SIG-M5 treated with dmso at 0.1 percent for 504 hours (cell line): ENCODE measurements around the gene OBP2B.
"Not testable (repeated sequence)": the region's sequence is repeated elsewhere in the genome, so short reads cannot be mapped to it uniquely, and the experiment has no call there.

Source experiments
- DNase-seq: peaks from one replicate; lab custom pipeline; 2025; ENCODE audit not compliant: unreplicated experiment; lab: John Stamatoyannopoulos, UW

The OBP2B gene

DNA sequence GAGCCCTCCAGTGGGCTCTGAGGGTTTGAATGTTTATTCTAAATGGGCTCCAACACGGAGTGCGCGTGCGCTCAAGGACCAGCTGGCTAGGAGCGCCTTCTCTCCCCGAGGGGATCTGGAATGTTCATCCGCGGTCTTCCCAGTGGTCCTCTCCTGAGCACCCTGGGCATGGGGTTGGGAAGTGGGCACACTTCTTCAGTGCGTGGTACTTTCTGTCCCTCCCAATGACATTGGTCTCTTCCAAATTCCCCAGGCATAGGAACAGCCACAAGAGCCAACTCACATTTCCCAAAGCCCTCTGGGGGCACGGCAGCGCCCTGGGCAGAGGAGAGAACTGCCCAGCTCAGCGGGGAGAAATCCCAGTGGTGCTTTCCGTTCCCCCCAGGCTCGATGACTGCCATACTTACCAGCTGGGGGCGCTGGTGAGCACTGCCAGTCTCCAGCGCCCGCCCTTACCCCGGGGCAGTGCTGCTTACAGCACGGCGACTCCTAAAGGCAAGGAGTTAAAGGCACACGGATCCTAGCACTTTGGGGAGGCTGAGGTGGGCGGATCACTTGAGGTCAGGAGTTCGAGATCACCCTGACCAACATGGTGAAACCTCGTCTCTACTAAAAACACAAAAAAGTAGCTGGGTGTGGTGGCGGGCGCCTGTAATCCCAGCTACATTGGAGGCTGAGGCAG lies 29.9 kb upstream of the OBP2B start:
- peak; percentile 29 for DNase-seq

DNA sequence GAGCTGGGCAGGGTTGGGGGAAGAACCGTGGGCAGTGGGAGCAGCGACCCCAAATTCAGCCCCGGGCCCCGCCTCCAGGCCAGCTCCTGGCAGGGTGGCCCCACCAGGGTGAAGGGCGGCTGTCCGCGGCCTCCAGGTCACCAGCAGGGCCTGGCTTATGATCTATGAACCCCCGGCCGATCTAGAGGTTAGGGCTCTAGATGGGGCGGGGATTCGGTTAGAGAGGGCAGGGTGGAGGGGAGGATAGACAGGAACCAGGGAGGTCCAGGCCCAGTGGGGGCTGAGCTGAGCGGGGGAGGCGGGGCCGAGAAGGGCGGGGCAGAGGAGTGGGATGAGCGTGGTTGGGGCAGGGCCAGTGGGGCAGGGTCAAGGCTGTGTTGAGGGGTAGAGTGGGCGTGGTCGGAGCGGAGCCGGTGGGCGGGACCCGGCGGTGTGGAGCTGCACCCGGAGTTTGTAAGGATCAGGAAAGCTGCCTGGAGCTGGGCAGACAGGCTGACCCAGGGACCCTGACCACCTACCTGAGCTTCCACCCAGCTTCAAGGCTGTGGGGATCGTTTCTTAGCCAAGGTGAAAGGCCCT lies 29.3 kb upstream of the OBP2B start:
- no peak for DNase-seq

DNA sequence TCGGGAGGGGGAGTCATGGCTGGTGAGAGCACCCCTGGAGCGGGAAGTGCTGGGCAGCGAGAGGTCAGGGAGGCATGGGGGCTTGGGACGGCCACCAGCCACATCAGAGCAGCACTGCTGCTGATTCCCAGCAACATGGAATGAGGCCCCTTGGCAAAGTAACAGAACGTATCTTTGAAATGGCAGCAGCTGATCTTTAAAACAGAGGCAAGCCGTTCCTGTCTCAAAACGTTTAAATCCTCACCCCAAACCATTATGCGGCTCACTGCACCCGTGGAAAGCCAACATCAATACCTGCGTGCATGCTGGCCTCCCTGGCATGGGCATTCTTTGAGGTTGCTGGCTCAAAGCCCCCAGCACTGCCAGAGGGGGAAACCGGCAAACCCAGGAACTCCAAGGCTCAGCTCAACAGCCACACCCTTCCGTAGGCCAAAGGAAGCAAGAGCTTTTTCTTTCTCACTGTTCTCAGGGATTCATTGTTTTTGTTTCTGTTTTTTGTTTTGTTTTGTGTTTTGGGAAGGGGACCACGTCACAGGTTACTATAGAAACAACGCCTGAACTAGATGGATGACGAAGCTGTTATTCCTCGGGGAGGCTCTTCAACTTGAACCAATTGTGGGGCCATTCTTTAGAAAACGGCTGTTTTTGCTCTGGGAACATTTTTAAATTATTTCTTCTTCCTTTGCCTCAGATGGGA lies 28.1 kb upstream of the OBP2B start:
- DNase-seq: no peak

DNA sequence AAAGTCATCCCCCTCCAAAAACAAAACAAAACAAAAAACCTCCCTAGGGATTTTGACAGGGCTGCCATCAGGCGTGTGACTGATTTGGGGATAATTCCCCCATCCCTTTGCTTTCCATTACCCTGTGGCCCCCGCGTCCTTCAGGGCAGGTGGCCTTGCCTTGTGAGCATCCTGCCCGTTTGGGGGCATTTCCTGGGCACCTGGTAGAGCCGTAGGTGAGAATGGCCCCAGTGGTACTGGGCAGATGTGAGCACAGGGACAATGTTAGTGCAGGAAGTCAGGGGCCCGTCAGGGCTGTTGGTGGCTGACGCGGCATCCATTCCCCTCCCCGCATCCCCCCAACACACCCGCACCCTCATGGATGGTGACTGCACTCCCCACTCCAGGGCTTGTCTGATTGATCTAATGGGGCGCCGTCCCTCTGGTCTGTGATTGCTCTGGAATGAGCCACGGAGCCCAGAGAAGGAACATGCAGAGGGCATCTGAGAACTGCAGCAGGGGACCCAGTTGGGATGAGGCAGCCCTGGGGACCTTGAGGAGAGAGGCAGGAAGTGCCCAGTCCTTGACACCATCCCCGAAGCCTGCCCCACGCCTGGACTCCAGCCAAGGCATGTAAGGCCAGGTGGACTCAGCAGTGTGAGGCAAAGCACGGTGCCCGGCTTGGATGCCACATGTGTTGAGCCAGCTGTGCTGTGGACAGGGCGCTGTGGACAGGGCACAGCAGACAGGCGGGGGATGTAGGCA lies 27.4 kb upstream of the OBP2B start:
- not testable (repeated sequence) for DNase-seq

DNA sequence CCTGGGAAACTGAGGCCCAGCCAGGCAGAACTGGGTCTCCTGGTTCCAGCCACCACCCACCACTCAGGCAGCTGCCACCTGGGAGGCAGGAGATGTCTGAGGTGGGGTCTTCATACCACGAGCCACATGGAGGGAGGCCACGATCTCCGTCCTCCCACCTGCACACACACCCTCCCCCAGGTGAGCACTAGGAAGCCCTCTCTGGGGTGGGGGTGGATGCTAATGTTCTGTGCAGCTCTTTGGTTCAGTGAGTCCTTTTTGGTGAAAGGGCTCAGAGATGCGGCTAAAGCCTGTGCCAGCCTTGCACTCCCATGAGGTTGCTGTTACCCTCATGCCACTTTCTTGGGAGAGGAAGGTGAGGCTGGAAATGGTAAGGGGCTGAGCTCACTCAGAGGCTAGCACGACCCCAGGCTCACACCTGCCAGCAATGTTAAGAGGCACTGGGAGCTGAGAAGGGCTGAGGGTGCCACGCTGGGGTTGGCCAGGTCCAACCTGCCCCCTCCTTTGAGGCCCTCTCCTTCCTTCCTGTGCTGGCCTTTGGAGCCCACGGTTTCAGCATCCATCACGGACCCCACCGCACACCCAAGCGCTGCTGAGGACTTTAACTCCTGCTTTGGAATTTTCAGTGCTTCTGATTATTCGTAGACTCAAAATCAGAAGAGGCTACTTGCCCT lies 26.6 kb upstream of the OBP2B start:
- no peak for DNase-seq

DNA sequence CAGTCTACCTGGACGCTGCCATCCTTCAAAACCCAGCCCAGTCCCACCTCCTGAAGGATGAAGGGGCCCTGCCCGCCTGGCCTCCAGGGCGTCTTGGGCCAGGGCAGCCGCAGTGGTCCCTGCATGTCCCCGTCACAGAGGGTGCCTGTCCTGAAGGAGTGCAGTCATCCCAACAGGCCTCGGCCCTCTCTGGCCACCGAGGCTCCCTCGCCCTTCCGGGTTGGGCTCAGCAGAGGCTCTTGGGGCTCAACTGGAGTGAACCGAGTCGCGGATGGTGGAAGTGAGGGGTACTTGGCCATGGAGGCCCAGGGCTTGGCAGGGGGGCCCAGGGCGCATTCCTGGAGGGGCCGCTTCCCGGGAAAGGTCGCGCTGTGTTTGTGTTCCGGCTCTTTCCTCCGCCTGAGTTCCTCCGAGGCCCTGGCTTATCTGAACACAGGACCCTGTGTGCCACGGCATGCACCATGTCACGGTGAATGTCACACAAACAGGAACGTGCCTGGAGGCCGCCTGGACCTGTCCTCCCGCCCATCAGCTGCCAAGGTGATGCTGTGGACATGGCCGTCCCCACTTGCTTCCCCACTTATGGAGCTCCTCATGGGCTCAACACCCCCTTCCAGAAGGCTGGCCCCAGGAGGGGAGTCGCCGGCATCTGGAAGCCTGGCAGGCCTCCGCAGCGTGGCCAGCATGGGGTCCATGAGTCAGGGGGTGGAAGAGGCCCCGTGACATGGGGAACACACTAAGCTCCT lies 25.7 kb upstream of the OBP2B start:
- DNase-seq: no peak

DNA sequence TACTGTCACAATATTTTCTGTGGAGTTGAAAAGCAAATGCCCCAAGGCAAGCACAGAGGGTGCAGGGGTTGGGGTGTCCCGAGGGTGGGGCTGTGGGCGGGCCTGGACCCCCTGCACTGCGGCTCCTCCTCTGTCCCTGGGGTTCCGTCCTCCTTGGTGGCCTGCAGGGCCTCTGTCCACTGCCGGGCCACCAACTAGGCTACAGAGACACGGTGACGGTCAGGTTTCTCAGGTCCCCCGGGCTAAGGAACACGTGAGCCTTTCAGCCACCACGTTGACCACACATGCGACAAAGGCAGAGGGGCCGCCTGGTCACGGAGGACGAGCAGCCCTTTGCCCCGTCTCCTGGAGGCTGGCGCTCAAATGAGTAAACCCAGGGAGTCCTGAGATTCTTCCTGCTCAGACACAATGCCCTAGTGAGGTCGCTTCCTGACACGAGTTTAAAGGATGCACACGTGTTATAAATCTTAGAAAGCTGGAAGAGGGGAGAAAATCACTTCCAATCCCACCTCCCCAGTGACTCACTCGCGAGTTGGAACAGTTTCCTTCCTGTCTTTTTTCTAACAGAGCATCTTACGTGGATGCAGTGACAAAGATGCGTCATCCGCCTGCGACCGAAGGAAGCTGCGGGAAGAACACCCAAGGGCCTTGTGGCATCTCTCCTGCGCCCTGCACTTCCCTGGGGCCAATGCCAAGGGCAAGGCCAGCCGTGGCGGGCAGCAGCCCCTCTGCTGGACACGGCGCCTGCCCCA lies 24.8 kb upstream of the OBP2B start:
- DNase-seq: no peak

DNA sequence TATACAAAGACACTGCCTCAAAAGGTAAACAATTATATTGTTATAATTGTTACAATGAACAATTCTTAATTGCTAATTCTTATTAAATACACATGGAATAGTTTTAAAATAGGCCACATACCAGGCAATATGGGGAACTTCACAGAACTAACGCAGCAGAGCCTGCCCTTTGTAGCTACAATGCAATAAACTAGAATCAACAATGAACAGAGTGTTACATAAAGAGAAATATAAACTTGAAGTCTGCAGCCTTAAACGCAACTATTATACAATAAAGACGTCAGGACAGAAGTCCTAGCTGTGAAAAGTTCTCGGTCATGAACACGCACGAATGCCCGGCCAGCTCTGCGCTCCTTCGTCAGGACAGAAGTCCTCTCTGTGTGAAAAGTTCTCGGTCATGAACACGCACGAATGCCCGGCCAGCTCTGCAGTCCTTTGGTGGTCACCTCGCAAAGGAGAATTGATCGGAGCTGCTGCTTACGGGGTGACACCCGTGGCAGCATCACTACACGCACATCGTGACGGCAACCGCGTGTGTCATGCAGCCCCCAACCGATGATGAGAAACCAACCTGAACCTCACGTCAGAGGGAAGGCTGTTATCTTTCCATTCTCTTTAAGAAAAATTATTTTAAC lies 23.0 kb upstream of the OBP2B start:
- not testable (repeated sequence) for DNase-seq

DNA sequence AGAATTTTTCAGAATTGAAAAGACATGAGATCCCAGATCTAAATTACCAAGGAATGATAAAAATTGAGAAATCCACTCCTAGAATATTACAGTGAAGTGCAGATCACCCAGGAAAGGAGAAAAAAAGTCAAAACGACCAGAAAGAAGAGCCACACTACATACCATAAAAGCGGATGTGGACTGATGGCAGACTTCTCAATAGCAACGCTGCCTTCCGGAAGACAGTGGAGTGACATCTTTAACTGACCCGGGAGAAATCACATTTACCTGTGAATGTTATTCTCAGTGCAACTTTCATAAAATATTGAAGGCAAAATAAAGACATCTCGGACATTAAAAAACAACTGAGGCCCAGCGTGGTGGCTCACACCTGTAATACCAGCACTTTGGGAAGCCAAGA lies 21.5 kb upstream of the OBP2B start:
- not testable (repeated sequence) for DNase-seq

DNA sequence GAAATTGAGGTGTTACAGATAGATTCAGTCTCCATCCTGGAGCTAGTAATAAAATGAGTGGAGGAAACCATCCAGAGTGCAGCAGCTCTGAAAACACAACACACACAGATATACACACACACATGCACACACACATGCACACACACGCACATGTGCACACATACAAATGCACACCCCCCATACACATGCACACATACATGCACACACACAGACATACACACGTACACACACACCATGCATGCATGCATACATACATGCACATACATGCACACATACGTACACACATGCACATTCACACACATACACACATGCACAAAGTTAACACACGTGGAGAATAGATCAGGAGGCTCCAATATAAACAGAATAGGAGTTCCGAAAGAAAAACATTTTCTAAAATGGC lies 21.0 kb upstream of the OBP2B start:
- no peak for DNase-seq

DNA sequence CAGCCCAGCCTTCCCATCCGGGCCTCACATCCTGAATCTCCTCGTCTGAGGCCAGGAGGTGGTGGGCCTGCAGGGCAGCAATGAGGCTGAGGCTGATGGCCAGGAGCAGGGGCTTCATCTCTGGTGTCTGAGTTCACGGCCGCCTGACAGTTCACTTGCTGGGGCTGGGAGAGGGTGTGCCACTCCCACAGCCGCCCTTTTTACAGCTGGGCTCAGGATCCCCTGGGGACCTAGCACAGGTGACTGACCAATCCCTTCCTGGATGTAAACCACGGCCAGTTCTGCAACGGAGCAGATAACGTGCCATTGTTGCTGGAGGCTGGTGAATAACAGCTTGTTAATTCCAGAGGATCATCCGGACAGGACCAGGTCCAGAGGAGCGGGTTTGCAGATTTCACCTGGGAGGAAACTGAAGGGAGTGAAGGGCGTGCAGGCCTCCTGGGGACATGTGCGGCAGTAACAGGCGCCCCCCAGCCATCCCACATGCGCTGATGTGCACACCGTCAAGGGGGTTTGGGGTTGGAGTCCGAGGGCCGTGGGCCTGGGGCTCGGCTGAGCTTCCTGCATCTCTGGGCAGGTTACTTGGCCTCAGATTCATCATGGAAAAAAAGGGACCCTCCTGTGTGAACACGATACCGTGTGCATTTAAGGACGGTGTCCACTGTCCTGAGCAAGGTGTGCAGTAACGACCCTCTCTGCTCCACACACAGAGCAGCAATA lies 19.6 kb upstream of the OBP2B start:
- DNase-seq: not testable (repeated sequence)

DNA sequence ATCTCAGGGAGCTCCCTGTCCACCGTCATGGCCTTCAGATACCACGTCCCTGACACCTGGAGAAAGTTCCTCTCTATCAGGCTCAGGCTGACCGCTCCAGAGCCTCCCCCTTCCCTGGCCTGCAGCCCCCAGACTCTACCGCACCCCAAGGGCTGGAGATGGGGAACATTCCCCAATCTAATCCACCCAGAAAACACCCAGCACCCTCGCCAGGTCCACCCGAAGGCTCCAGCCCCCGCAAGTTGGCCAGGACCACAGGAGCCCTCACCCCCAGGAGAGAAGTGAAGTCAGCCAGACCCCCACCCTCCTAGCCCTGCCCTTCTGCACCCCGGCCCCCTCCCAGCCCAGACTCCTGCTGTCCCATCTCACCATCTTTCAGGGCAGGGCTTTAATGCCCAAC lies 18.9 kb upstream of the OBP2B start:
- not testable (repeated sequence) for DNase-seq

DNA sequence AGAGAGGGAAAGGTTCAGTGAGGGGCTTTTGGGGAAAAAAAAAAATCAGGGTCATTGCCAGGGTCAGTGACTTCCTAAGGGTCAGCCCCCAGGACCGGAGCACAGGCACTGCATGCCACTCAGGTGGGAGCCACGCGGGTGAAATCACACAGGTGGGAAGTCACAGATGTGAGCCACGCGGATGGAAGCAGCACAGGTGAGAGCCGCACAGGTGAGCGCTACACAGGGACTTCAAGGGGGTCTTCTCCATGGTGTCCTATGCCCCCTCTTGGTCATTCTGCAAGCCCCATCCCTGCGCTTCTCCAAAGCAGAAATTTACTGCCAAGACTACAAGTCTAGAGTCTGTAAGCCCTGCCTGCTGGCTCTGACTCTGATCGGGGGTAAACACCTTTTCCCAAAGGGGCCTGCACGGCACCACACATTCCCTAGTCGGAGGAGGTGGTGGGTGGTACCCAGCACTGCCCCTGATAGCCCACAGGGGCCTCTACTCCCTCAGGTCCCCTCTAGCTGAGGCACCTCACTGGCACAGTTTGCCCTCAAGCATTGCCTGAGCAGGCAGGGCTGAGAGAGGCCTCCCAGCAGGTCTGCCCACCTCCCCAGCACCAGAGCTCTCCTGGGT lies 18.3 kb upstream of the OBP2B start:
- DNase-seq: no peak

DNA sequence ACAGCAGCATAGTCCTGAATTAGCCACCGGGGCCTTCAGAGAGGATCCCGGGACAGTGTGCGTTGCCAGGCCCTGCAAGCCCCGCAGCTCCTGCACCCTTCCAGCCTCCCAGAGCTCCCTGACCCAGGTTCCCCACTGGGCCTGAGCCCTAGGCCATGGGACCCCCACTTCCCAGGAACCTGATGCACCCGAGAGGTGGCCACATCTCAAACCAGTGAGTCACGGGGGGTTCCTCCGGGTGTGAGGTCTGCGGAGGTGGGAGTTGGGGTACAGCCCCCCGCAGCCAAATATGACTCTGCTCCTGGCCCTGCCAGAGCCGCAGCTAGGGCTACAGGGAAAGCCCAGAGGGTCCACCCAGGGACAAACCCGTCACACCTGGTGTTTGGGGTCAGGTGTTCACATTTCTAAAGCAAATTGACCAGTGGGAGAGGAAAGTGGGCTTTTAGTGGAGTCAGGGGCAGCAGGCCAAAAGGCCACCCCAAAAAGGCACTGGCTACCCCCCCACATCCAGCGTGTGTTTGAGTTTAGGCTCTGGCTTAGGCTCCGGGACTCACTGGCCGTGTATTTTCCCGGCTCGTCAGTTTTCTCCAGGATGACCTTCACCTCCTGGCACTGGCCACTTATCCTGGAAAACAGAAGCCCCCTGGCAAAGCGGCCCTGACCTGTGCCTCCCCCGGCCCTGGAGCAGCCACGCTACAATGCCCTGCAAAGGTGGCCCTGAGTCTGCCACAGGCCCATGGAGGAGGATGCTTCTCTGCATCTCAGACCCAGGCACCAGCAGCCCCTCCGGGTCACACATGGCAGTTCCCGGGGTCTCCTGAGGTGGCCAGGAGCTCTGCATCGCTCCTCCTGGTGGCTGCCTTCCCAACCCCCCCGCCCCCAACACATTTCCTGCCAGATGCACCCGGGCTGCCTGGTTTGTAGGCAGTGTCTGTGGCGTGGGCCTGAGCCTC lies 17.4 kb upstream of the OBP2B start:
- DNase-seq: no peak

DNA sequence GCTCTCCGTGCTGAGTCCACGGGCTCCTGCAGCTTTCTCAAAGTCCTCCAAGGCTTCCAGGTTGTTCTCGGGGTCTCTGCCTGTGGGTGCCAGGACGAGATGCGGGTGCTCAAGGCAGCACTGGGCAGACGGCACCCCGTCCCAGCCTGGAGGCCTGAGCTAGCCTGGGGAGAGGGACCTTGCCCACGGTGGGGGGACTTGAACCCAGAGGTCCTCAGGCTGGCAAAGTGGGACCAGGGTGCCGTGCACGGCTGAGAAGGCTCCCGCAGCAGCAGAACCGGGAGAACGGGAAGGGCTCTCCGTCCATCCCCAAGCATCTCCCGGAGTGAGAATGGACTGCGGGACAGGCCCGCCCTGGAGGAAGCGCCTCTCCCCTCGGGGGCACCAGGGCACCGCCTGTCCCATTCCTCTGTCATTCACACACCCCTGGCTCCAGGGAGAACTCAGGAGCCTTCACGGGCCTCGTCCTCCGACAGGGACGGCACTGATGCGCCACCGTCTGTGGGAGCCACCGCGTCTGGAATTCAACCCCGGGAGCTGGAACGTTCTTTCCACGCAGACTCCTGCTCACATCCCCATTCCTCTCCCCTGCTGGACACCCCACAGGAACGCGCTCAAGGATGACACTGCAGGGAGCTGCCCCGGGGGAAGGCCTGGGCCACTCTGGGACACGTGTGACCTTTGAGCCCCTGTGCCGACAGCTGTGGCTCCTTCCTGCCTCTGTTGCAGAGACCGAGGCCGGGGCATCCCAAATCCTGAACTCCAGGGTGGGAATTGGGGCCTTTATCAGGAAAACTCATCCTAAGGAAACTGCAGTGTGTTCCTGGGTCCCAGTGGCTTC lies 16.3 kb upstream of the OBP2B start:
- no peak for DNase-seq

DNA sequence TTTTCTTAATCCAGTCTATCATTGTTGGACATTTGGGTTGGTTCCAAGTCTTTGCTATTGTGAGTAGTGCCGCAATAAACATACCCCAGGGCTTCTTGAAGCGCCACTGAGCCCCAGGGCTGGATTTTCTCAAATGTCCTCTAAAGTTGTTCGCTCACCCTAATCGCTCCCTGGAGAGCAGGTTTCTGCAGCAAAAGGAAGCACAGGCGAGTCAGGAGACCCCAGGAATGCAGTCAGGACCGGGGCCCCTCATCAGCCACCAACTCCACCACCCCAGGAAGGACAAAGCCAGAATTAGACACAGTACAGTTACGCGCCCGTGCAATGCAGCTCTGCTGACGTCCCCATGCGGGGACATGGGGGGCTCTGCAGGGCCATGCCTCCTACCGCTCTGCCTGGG lies 15.7 kb upstream of the OBP2B start:
- no peak for DNase-seq
